Cerebellar nuclear complex (tissue), 1 donor: ENCODE measurements around the gene ATL1.
"Not testable (repeated sequence)": the region's sequence is repeated elsewhere in the genome, so short reads cannot be mapped to it uniquely, and the experiment has no call there.

Experiments
- DNase-seq, 2 experiments: peaks; one replicate each; lab custom pipeline; 2025; lab: John Stamatoyannopoulos, UW

ATL1 gene

DNA sequence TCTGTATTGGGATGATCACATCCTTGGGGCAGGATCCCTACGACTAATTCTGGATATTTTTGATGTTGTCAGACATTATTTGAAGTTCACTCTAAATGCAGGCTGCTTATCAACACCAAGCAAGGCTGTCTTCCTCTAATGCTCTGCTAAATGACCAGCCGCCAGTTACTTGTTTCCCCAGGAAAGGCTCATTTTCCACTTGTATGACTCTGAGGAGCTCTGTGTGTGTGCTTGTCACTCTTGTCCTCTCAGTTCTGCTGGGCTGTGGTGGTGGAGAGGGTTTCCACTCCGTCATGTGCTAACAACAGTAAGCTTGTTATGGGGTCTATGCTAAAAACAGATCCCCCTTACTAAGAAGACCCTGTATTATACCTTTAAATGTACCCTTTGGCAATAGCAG lies 42.1 kb downstream of the ATL1 start:
- no peak for DNase-seq

DNA sequence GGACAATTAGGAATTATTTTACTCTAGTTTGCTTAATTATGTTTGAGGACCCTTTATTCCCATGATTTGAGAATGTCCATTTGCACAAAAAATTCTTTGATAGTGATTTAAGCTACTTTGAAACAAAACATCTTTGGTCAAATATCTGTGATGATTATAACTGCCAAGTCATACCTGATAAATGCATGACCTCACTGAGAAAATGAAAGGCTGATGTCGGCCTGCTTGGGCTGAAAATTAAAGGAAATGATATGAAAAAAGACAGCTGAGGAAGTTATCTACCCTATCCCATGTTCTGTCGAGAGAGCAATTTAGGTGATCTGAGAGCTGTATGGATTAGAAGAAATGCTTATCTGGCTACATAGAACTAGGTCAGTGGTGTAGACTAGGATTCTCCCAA lies 43.6 kb downstream of the ATL1 start:
- no peak for DNase-seq

DNA sequence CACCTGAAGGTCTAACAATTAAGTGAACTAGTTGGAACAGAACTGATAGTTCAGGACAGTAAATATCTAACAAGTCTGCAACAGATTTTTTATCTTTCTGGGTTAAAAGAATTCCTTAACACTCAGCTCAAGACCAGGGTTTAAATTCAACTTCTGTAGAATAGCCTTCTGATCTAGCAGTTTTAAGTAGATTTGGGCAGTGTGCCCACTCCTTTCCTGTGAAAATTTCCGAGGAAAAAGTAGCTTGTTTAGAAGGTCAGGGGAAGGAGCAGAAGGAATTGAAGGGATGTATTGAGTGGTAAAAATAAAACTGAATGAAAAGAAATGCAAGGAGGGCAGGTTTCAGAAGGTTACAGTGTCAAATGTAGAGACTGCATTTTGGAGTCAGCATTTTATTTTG lies 45.8 kb downstream of the ATL1 start:
- DNase-seq, result no peak

DNA sequence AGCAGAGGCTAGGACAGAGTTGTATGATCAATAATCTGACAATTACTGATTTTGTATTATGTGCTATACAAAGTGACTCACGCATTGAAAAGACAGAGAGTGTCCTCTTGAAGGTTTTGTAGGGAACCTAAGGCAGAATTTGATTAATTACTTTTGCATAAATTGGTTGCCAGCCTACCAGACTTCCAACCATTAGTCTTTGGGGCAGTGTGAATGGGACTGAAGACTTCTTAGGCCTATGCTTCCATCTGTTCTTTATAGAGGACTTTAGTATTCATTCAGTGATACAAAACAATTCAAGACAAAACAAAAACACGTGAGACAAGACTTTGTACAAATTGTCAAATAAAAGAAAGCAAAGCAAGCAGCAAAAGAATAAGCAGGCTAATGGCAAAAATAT lies 46.5 kb downstream of the ATL1 start:
- no peak for DNase-seq

DNA sequence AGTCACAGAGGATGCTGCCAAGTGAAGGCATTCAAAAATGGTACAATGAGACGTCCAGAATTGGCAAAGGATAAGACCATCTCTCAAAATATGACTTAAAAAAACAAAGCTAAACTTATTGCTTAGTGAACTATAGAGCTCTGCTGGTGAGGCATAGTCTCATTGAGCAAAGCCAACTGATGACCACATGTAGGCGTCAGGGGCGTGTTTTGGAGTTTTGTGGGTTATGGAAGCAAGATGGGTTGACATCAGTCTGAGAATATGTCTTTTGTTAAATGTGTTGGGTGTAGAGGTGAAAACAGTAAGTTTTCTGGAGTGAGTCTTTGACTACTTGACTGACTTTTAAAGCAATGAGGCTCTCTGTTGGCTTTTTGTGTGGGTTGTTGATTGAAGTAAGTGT lies 47.2 kb downstream of the ATL1 start:
- no peak for DNase-seq

DNA sequence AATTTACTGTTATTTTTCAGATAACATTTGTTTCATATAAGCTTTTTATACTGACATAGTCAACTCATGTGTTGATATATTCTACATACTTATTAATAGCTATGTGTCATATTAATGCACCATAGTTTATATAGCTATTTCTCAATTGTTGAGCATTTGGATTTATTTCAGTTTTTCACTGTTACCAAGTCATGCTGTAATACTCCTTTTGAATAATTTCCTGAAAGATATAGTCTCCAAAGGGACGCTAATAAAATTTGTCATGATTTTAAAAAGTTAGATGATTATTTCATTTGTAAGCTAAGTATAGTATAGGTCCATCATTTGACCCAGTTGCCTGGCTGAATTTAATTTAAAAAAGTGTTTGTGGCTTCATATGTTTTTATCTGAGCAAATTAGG lies 47.8 kb downstream of the ATL1 start:
- no peak for DNase-seq

DNA sequence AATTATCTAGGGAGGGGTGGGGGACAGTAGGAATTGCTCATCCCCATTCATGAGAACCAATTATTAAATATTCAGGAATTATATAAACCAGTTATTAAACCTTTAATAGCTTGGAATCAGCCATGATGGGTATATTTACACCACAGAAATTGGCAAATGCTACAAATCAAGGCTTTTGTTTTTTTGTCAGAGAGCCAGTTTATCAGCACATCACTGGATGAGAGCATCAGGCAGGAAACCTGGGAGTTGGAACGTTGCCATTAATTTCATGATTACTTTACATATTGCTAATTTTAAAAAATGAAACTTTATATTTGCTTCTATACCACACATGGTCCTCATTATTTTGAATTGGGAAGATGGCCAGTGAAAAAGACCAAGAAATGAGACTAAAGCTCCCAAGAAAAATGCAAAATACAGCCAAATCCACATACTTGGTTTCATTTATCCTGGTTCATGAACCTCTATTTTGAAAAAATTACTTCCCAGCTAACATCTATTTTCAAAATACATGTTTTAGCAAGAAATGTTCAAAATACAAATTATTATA lies 48.4 kb downstream of the ATL1 start:
- no peak for DNase-seq

DNA sequence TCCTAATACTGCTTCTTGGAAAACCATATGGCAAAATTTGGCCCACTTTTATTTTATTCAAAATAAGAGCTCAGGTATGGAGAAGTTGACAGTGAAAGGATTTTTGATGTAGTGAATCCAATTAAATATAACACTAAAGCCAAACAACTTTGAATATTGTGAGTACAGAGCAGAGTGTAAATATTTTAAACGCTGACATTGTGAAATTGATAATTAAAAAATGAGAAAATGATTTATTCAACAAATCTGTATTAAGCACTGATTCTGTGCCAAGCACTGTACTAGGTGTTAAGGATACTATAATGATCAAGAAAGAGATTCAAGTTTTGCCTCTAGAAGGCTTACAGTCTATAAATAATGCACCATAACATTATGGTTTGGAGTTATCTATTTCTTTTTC lies 50.5 kb downstream of the ATL1 start:
- no peak for DNase-seq

DNA sequence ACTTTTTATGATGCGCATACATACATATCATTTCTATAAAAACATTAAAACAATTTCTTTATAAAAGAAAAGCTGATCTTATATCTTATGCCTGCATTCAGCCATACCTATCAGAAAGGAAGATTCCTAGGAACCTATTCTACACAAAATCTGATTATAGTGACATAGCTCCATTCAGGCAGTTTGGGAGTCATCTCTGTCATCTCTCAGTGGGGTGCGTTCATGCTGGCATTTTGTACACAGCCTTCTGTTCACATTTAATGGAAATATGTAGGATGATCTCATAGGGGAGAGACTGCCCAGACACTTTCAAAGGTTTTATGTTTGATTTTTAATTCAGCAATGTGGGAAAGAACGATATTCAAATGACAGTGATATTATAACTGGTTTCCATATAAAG lies 52.9 kb downstream of the ATL1 start:
- DNase-seq, result peak in 1 of 2 experiments; percentile 22

DNA sequence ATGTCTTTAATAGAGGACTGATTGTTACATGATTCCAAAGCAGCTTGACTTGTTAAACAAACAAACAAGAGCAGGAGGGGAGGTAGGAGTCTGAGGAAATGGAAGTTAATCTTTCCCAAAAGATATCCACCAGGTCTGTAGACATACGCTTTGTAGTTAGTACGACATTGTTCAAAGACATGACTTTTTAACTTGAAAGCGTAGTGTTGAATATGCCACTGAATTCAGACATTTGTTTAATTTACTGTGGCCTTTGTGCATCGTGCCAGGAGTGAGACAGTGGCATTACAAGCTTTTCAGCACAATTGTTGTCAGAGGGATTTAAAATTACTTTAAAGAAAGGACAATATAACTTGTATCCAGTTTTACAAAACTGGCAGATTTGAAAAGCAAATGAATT lies 55.1 kb downstream of the ATL1 start:
- DNase-seq, result no peak

DNA sequence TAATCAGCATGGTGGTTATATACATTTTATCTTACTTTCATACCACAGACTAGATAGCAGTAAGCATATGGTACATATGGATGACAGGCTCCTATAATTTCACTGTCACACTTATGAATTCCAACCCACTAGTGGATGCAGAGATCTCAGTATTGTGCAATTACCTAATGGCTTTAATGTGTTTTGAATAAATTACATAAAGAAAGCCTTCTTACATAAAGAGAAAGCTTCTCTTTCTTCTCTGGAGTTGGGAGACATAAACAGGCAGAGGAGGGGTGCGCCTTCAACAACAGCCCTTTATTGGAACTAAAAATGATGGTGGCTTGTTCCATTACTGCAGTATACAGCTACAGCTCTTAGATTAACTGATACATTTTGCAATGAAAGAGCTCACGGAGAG lies 55.6 kb downstream of the ATL1 start:
- DNase-seq, result no peak

DNA sequence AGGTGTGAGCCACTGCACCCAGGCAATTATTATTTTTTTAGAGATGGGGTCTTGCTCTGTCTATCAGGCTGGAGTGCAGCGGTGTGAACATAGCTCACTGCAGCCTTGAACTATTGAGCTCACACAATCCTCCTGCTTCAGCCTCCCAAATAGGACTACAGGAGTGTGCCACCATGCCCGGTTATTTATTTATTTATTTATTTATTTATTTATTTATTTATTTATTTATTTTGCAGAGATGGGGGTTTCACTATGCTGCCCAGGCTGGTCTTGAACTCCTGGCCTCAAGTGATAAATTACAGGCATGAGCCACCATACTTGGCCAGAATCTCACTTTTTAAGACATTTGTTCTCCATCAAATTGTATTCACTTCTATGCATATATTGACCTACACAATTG lies 56.3 kb downstream of the ATL1 start:
- no peak for DNase-seq

DNA sequence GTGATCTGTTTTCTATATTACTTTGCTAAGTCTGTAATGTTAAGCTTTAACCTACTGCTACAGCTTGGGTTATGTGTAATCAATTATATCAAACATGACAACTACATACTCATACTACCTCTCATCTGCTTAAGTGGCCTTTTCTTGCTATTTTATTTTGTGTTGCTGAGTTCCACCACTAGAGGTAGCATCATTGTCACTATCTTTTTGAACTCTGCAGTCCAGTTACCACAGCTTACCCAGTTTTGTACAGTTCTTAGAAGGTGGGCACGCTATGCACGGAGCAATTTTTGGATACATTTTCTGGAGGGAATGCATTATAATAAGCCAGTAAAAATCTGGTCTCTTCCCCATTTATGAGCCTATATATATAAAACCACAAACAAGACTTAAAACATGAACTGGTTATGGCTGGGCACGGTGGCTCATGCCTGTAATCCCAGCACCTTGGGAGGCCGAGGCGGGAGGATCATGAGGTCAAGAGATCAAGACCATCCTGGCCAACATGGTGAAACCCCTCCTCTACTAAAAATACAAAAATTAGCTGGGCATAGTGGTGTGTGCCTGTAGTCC lies 59.7 kb downstream of the ATL1 start:
- DNase-seq, result no peak

DNA sequence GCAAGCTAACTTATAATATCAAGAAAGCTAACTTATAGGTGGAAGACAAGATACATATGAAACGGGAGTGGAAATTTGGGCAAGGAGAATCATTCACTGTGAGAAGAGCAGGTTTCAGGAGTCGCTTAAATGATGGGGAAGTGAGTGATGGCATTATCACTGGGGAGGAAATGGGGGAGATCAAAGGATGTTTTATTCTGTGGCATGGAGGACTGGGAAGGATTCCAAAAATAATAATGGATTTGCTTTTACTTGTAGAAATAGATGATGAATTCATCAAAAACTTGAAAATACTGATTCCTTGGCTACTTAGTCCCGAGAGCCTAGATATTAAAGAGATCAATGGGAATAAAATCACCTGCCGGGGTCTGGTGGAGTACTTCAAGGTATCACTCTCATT lies 60.4 kb downstream of the ATL1 start:
- no peak for DNase-seq

DNA sequence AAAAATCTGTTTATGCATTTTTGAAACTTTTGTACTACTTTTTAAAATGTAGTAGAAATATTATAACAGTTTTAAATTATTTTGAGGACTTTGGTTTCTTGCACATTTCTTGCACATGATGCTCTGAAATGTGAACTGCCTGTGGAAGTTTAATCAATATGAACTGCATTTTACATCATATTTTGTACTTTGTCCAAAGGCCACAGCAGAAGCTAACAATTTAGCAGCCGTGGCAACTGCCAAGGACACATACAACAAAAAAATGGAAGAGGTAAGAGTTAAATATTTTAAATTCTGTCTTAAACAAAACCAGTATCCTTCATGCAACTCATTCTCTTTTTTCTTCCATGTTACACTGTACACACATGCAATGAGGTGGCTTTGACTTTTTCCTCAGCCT lies 63.0 kb downstream of the ATL1 start:
- no peak for DNase-seq

DNA sequence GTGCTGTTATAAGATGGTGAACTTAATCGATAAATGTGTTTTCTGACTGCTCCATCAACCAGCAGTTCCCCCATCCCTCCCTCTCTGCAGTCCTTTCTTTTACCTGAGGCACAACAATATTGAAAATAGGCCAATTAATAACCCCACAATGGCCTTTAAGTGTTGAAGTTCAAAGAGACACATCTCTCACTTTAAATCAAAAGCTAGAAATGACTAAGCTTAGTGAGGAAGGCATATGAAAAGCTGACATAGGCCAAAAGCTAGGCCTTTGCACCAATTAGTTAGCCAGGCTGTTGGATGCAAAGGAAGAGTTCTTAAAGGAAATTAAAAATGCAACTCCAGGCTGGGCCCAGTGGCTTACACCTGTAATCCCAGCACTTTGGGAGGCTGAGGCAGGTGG lies 64.5 kb downstream of the ATL1 start:
- no peak for DNase-seq

DNA sequence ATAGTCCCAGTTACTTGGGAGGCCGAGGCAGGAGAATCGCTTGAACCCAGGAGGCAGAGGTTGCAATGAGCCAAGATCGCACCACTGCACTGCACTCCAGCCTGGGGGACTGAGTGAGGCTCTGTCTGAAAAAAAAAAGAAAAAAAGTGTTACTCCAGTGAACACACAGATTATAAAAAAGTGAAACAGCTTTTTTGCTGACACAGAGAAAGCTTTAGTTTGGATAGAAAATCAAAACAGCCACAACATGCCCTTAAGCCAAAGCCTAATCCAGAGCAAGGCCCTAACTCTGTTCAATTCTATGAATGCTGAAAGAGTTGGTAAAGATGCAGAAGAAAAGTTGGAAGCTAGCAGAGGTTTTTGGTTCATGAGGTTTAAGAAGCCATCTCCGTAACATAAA lies 65.0 kb downstream of the ATL1 start:
- not testable (repeated sequence) for DNase-seq

DNA sequence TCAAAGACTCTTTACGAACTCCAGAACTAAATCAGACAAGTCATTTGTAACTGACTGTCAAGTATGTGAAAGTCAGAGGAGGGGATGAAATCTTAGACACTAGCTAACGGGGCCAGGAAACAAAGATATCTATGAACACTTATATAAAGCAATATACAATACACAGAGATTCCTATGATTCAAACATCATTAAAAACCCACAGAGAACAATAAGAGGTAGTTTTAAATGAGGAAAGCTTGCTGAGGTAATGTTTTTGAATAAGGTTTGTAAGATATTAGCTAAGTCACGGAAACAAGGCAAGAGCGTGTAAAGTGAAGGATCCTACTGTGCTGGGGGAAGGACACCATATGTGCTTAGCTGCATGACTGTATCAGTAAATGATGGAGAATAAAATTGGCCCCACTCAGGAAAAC lies 71.5 kb downstream of the ATL1 start:
- DNase-seq, result no peak

DNA sequence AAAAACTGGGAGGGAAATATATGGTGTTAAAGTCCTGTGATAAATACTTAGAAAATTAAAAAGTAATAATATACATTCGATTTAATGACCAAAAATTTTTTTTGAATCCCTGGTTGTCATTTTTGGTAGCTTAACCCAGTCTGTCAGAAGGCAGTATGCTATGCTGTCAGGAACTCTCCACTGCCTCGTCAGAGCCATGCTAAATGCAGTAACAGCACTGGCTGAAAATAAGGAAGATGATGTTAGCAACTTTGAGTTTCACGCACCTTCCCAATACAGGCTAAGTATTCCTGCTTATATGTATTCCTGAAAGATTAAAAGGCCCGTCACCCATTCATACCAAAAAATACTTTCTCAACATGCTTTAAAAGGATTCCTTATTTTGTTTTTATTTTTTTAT lies 74.0 kb downstream of the ATL1 start:
- DNase-seq, result no peak

DNA sequence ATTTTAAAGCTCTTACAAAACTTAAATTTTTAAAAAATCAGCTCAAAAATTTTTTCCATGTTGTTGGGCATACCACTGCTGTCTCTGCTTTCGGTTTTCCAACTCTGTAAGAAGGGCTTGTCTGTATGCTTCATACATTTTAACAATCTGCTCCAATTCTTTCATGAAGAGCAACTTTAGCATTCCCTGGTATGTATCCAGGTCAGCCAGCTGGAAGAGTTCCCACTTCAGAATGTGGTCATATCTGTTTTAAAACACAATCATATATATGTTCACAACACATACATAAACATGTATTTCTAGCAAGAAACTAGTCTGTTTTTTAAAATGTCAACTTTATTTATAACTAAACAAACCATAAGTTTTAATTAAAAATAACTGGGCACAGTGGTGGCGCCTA lies 75.2 kb downstream of the ATL1 start:
- DNase-seq, result no peak

DNA sequence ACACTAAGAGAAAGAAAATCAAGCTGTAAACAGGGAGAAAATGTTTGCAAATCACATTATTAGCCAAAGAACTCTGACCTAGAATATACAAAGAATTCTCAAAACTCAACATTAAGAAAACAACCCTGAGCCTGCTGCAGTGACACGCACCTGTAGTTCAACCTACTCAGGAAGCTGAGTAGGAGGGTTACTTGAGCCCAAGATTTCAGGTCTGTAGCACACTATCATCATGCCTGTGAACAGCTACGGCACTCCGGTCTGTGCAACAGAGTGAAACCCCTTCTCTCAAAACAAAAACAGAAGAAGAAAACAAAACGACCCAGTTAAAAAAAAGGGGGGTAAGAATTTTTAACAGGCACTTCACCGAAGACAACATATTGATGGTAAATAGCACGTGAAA lies 87.3 kb downstream of the ATL1 start:
- no peak for DNase-seq

DNA sequence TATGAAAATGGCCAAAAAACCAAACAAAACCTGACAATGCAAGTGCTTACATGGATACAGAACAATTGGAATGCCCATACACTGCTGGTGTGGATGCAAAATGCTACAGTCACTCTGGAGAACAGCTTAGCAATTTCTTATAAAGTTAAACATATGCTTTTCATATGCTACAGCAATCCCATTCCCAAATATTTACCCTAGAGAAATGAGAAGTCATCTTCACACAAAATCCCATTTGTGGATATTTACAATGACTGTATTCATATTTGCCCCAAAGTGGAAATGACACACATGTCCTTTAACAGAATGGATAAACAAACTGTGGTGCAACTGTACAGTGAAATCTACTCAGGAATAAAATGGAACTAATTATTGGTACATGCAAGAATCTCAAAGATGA lies 87.8 kb downstream of the ATL1 start:
- no peak for DNase-seq

DNA sequence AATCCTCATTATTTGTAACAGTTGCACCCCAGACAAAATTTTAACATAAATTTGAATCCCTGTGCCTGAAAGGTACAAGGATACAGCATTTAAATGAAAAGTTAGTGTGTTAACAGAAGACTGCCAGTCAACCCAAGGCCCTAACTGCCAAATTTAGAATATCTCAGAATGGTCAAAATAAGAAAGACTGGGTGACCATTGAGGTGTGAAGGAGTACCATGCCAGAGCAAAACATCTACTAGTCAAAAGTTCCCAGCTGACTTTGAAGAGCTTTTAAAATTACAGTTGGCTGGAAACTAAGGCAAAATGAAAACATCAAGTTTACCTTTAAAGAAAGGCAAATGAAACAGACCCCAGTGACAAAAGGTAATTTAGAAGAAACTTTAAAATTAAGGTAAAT lies 89.7 kb downstream of the ATL1 start:
- DNase-seq, result no peak

DNA sequence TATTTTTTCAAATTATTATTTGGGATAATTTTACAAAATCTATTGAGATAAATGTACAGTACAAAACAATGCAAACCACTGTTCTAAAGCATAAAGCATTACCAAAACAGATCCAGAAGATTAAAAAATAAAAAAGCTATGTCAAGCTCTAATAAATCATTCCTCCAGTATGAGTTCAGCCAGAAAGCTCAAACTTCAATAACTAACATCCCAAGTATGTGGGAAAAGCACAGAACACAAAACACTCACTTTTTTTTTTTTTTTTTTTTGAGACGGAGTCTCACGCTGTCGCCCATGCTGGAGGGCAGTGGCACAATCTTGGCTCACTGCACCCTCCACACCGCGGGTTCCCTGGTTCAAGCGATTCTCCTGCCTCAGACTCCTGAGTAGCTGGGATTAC lies 96.8 kb downstream of the ATL1 start:
- DNase-seq, result no peak

DNA sequence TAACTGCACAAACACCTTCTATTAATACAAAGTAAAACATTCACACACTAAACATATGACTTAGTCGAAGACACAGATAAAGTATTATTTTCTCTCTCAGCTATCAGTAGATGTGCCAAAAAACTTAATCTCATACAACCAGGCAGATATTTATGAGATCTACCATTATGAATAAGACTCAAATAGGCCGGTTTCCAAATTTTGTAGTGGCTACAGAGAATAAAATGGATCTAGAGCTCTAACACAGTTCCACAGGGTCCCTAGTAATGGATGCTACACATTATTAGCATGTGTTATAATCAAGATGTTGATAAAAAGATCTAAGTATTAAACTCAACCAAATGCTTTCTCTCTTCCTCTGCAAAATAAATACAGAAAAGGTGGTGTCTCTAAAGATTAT lies 97.8 kb downstream of the ATL1 start:
- DNase-seq, result no peak
